ENCODE data around the gene LRRC25. TPM values are rescaled to one million over a fixed set of nuclear protein-coding genes. Genes with fewer than 3 reads are reported as not detected.
A peak's percentile ranks its signal among the peaks of the same experiment; 100 is the strongest.

The LRRC25 gene
- total RNA-seq, 1 donor from 2014 or later: not detected

GRCh38 chr19:18401580-18402112 is 4.2 kb upstream of the LRRC25 start:
- Mint-ChIP-seq H3K9me3 (no peaks in the 10 kb centered on the region), H3K36me3 (no peaks in the 10 kb centered on the region), H3K27ac (peak overlapping the region; percentile 78), H3K27me3 (ENCODE audit: low read depth) (no peaks in the 10 kb centered on the region), H3K4me1 (peaks cover 14% of the 10 kb centered on the region), H3K4me3 (no peak overlapping the region)
- no peak for DNase-seq (ENCODE audit: low spot score in 2 of 2, unreplicated experiment in 2 of 2)
- TF ChIP-seq CTCF (IDR thresholded peaks at IDR 0.05; ENCODE audit: unreplicated experiment): no peak

GRCh38 chr19:18399008-18399407 is 1.6 kb upstream of the LRRC25 start:
- Mint-ChIP-seq H3K4me3 (no peak overlapping the region), H3K27me3 (ENCODE audit: low read depth) (no peaks in the 10 kb centered on the region), H3K4me1 (peaks cover 14% of the 10 kb centered on the region), H3K27ac (no peak overlapping the region), H3K36me3 (no peaks in the 10 kb centered on the region), H3K9me3 (no peaks in the 10 kb centered on the region)
- TF ChIP-seq CTCF (IDR thresholded peaks at IDR 0.05; ENCODE audit: unreplicated experiment): no peak
- DNase-seq (ENCODE audit: low spot score in 2 of 2, unreplicated experiment in 2 of 2): no peak

GRCh38 chr19:18396471-18397241 is 766 bp downstream of the LRRC25 start:
- no peaks in the 10 kb centered on the region for H3K27me3 Mint-ChIP-seq (ENCODE audit: low read depth)
- no peak overlapping the region for H3K4me3 Mint-ChIP-seq
- no peak for DNase-seq (ENCODE audit: low spot score in 2 of 2, unreplicated experiment in 2 of 2)
- H3K9me3 Mint-ChIP-seq: no peaks in the 10 kb centered on the region
- no peak for TF ChIP-seq CTCF (IDR thresholded peaks at IDR 0.05; ENCODE audit: unreplicated experiment)
- H3K4me1 Mint-ChIP-seq: peaks cover under 1% of the 10 kb centered on the region
- no peaks in the 10 kb centered on the region for H3K36me3 Mint-ChIP-seq
- no peak overlapping the region for H3K27ac Mint-ChIP-seq

- Mint-ChIP-seq H3K36me3 (no peaks in the 10 kb centered on the region), H3K27ac (no peak overlapping the region), H3K4me1 (no peaks in the 10 kb centered on the region), H3K27me3 (ENCODE audit: low read depth) (no peaks in the 10 kb centered on the region), H3K9me3 (no peaks in the 10 kb centered on the region), H3K4me3 (no peak overlapping the region)
- no peak for DNase-seq (ENCODE audit: low spot score in 2 of 2, unreplicated experiment in 2 of 2)
- TF ChIP-seq CTCF (IDR thresholded peaks at IDR 0.05; ENCODE audit: unreplicated experiment): no peak
Observed at GRCh38 chr19:18393836-18394235, 3.6 kb downstream of the LRRC25 start.

GRCh38 chr19:18392926-18393325 is 4.5 kb downstream of the LRRC25 start:
- Mint-ChIP-seq H3K4me3 (no peak overlapping the region), H3K9me3 (no peaks in the 10 kb centered on the region), H3K4me1 (peaks cover 2% of the 10 kb centered on the region), H3K36me3 (no peaks in the 10 kb centered on the region), H3K27me3 (ENCODE audit: low read depth) (peaks cover 2% of the 10 kb centered on the region), H3K27ac (no peak overlapping the region)
- DNase-seq (ENCODE audit: low spot score in 2 of 2, unreplicated experiment in 2 of 2): no peak
- TF ChIP-seq CTCF (IDR thresholded peaks at IDR 0.05; ENCODE audit: unreplicated experiment): no peak

Measured in mesothelial cell of epicardium (in vitro differentiated cells).